Femur (tissue), 1 donor: Measurements from ENCODE around the gene NFIX.
"Not testable (repeated sequence)": the region's sequence is repeated elsewhere in the genome, so short reads cannot be mapped to it uniquely, and the experiment has no call there.

Source experiments
- DNase-seq: peaks from one replicate; pipeline ENCODE4 v3.0.0-alpha.2; 2017

Gene NFIX

GRCh38 chr19:12994701-12995595 is at the start of gene NFIX:
TSS of gene NFIX (plus strand) at chr19:12995475. CDS start at chr19:12995838, 363 bp downstream.
- DNase-seq: peak; percentile 84

DNA sequence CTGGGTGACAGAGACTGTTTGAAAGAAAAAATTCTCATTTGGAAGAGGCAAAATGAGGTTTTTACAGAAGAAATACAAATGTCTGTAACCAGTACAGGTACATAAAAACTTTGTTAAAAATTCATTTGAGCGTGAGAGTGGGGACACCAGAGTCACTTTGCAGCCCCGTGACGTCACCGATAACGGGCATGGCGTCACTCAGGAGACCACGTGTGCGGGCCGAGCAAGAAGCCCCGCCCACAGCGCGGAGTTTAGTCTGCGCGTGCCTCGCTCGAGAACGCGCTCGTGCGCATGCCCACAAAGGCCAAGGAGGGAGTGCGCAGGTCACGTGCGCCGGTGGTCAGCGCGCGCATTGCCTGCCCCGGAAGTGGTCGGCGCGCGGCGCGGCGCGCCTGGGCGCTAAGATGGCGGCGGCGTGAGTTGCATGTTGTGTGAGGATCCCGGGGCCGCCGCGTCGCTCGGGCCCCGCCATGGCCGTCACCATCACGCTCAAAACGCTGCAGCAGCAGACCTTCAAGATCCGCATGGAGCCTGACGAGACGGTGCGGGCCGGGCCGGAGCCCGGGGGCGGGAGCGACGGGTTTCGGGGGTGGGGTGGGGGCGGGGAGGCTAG is 49.7 kb upstream of the NFIX start, which contains the start of gene RAD23A:
TSS of gene RAD23A (plus strand) at position 384 of the 613 bp plus-strand sequence. CDS start at position 471, 87 bp downstream.
- peak; percentile 98 for DNase-seq

- DNase-seq: peak; percentile 87
Measured at GRCh38 chr19:12946092-12946721, 49.1 kb upstream of the NFIX start.

GRCh38 chr19:12946731-12947496 is 48.4 kb upstream of the NFIX start:
- no peak for DNase-seq

- DNase-seq: peak; percentile 55
Measured at GRCh38 chr19:12947702-12948611, 47.3 kb upstream of the NFIX start.

GRCh38 chr19:12948612-12949362 is 46.5 kb upstream of the NFIX start:
- no peak for DNase-seq

DNA sequence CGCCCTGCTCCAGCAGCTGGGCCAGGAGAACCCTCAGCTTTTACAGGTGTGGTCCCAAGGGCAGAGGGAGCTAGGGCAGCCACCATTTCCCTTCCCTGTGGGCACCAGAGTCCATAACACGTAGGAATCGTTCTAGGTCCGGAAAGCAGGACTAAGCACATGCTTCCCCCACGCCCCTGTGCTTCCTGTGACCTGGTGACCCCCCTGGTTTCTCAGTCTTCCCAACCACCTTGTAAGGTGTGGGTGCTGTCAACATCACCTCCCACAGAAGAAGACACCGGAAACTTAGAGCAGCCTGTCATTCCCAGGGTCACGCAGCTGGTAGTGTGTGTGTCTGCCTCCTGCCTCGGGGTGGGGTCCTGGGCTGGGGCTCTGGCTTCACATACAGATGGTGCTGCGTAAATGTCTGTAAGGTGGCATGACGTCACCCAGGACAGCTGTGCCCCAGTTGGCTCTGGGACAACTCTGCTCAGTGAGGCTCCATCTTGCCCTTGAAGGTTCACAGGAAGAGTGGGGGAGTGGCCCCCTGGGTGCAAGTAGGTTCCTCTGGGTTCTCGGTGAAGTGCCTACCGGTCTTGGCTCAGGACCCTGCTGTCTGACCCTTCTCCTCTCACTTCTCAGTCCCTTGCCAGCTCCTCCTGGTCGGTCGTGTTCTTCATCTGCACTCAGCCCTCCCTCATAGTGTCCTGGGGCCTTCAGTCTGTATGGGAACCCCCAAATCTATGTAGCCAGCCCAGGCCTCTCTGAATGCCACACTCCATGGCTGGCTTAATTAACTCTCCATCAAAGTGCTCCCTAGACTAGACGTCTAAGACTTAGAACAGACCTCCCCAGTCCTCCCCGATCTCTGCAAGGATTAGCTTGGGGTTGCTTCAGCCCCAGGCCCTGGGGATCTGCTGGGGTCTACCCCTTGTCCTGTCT is 45.7 kb upstream of the NFIX start:
- no peak for DNase-seq

DNA sequence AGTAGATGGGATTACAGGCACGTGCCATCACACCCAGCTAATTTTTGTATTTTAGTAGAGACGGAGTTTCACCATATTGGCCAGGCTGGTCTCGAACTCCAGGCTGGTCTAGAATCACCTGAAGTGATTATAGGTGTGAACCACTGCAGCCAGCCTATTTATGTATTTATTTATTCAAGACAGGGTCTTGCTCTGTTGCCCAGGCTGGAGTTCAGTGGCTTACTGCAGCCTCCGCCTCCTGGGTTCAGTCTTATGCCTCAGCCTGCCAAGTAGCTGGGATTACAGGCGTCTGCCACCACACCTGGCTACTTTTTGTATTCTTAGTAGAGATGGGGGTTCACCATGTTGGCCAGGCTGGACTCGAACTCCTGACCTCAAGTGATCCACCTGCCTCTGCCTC is 43.2 kb upstream of the NFIX start:
- DNase-seq: not testable (repeated sequence)

DNA sequence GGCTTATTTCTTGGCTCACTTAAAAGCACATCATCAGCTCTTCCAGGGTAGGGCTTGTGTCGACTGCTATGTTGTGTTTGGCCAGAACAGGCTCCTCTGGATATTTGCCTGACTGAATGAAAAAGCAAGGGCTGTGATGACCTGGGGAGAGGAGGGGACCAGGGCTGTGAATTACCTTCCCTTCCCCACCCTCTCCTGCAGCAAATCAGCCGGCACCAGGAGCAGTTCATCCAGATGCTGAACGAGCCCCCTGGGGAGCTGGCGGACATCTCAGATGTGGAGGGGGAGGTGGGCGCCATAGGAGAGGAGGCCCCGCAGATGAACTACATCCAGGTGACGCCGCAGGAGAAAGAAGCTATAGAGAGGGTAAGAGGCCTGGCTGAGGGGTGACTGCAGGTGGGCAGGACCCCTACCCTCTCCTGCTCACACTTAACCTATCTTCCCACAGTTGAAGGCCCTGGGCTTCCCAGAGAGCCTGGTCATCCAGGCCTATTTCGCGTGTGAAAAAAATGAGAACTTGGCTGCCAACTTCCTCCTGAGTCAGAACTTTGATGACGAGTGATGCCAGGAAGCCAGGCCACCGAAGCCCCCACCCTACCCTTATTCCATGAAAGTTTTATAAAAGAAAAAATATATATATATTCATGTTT is 42.7 kb upstream of the NFIX start:
- no peak for DNase-seq

DNA sequence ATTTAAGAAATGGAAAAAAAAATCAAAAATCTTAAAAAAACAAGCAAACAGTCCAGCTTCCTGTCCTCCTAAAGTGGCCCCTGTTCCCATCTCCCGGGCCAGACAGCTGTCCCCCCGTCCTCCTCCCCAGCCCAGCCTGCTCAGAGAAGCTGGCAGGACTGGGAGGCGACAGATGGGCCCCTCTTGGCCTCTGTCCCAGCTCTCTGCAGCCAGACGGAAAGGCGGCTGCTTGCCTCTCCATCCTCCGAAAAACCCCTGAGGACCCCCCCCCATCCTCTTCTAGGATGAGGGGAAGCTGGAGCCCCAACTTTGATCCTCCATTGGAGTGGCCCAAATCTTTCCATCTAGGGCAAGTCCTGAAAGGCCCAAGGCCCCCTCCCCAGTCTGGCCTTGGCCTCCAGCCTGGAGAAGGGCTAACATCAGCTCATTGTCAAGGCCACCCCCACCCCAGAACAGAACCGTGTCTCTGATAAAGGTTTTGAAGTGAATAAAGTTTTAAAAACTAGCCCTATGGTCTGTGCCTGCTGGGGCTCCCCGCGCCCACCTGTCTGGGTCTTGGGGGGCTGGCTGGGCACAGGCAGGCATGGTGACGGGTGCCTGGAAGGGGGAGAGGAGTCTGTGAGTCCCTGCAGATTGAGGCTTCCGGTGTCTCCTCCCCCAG is 42.0 kb upstream of the NFIX start:
- peak; percentile 86 for DNase-seq

DNA sequence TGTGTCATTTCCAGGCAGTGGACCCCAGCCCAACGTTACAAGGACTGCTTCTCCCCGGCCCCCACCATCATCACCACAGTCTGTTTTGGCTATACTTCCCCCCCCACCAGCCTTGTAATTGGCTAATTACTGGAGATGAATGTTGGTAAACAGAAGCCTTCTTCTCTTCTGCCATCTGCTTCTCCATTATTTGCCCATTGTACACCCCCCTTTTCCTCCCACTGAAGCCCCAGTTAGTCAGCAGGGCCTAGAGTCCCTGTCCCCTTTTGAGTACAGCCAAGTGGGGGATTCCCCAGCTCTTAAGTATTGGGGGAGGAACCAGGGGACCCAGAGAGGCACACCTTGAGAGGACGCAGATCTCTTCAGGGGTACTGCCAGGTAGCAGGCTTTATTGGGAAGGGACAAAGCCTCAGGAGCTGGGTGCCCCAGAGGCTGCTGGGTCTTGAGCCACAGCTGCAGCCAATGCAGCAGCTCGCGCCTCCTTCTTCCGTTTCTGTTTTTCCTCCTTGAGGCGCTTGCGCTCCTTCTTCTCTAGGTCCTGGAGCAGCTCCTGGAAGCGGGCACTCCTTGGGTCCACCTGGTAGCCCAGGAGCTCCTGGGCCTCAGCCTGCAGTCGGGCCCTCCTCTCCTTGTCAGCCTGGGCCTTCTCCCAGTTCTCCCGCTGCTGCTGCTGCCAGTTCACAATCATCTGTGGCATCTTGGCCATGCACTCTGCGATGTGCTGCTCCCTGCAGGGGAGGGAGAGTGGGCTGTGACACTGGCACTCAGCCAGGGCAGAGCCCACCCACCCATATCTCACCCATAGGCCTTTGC is 41.3 kb upstream of the NFIX start:
- DNase-seq: no peak

DNA sequence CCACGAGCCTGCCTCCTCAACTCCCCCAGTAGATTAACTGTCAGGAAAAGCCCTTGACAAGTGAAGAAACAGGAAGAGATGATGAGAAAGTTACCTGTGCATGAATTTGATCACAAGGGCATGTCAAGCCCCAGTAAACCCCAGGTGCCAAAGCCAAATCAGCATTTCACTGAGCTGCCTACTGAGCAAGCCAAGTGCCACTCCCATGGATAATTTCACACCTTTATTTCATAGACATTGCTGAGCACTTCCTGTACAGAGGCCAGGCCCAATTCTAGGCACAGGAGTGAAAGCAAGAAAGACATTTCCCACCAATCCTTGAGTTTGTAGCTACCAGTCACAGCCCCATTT is 40.7 kb upstream of the NFIX start:
- no peak for DNase-seq

- DNase-seq: not testable (repeated sequence)
Measured at GRCh38 chr19:12955575-12955974, 39.7 kb upstream of the NFIX start.

- DNase-seq: no peak
Measured at GRCh38 chr19:12955996-12956395, 39.3 kb upstream of the NFIX start.

- peak; percentile 85 for DNase-seq
Measured at GRCh38 chr19:12956446-12957388, 38.6 kb upstream of the NFIX start, which contains the start of gene GADD45GIP1. TSS of gene GADD45GIP1 (minus strand) at chr19:12957223. CDS start at chr19:12957212, 11 bp downstream.

- not testable (repeated sequence) for DNase-seq
Measured at GRCh38 chr19:12957389-12957952, 37.8 kb upstream of the NFIX start.
